ENCODE data around the gene NAALADL1. TPM values are rescaled to one million over a fixed set of nuclear protein-coding genes. Genes with fewer than 3 reads are reported as not detected.

The NAALADL1 gene
- total and polyA plus RNA-seq, 8 donors: 8.5 to 20.7 (median 13.7) TPM

GRCh38 chr11:65087216-65087615 lies 28.9 kb upstream of the NAALADL1 start:
- Histone ChIP-seq H3K4me1 (peaks cover 9 to 27% of the 10 kb centered on the region in 2 donors), H3K4me3 (no peak overlapping the region), H3K36me3 (peaks cover 0 to 52% of the 10 kb centered on the region in 2 donors), H3K9me3 (no peaks in the 10 kb centered on the region), H3K27me3 (no peaks in the 10 kb centered on the region), H3K27ac (no peak overlapping the region)
- intact Hi-C loops (cut with DNase I): no loop called here
- no peak for TF ChIP-seq CTCF (IDR thresholded peaks at IDR 0.05)
- DNase-seq: no peak
- no peak for ATAC-seq

GRCh38 chr11:65086809-65087208 lies 28.5 kb upstream of the NAALADL1 start:
- Histone ChIP-seq H3K27ac (no peak overlapping the region), H3K4me3 (no peak overlapping the region), H3K36me3 (peaks cover 0 to 52% of the 10 kb centered on the region in 2 donors), H3K27me3 (no peaks in the 10 kb centered on the region), H3K9me3 (no peaks in the 10 kb centered on the region), H3K4me1 (peaks cover 9 to 27% of the 10 kb centered on the region in 2 donors)
- no peak for ATAC-seq
- no peak for DNase-seq
- TF ChIP-seq CTCF (IDR thresholded peaks at IDR 0.05): no peak
- intact Hi-C loops (cut with DNase I): no loop called here

GRCh38 chr11:65085446-65085845 lies 27.1 kb upstream of the NAALADL1 start:
- intact Hi-C loops (cut with DNase I): no loop called here

GRCh38 chr11:65084598-65085375 lies 26.4 kb upstream of the NAALADL1 start:
- H3K4me1 ChIP-seq: peaks cover 9 to 27% of the 10 kb centered on the region in 2 donors
- peaks cover 0 to 48% of the 10 kb centered on the region in 2 donors for H3K36me3 ChIP-seq
- H3K27ac ChIP-seq: peak overlapping the region; percentile 90 to 92
- ATAC-seq: no peak
- intact Hi-C loops (cut with DNase I): no loop called here
- no peak for DNase-seq
- no peaks in the 10 kb centered on the region for H3K9me3 ChIP-seq
- no peaks in the 10 kb centered on the region for H3K27me3 ChIP-seq
- peak overlapping the region; percentile 79 to 85 for H3K4me3 ChIP-seq
- TF ChIP-seq CTCF (IDR thresholded peaks at IDR 0.05): no peak

More at GRCh38 chr11:65085446-65085845, 27.1 kb upstream of the NAALADL1 start:
- Histone ChIP-seq H3K36me3 (peaks cover 0 to 52% of the 10 kb centered on the region in 2 donors), H3K4me3 (no peak overlapping the region), H3K4me1 (peaks cover 9 to 27% of the 10 kb centered on the region in 2 donors), H3K9me3 (no peaks in the 10 kb centered on the region), H3K27me3 (no peaks in the 10 kb centered on the region), H3K27ac (peak overlapping the region in 1 of 2 donors; percentile 90)
- no peak for TF ChIP-seq CTCF (IDR thresholded peaks at IDR 0.05)
- no peak for DNase-seq
- ATAC-seq: no peak

GRCh38 chr11:65083834-65084597 lies 25.7 kb upstream of the NAALADL1 start, which contains the start of the genes CDCA5 and ZFPL1:
CDCA5 (minus strand) TSS chr11:65084040; CDS start chr11:65083978, 62 bp downstream.
ZFPL1 (plus strand) TSS chr11:65084222; CDS start chr11:65084699, 477 bp downstream.
- Histone ChIP-seq H3K4me3 (peak within 1 kb of the TSS; percentile 79 to 85), H3K27me3 (no peaks in the 10 kb centered on the region), H3K27ac (peak within 1 kb of the TSS; percentile 90 to 92), H3K4me1 (peaks cover 9 to 27% of the 10 kb centered on the region in 2 donors), H3K36me3 (peaks cover 0 to 40% of the 10 kb centered on the region in 2 donors), H3K9me3 (no peaks in the 10 kb centered on the region)
- ATAC-seq: peak; percentile 96
- intact Hi-C loops (cut with DNase I): no loop called here
- TF ChIP-seq CTCF (IDR thresholded peaks at IDR 0.05): no peak
- peak; percentile 94 to 98 (median 96) for DNase-seq
